Thyroid gland (tissue), 4 donors: ENCODE data around the gene HIVEP3. TPM values are rescaled to one million over a fixed set of nuclear protein-coding genes. Genes with fewer than 3 reads are reported as not detected.

Experiments used
- DNase-seq, 2 donors: peaks; one replicate each; pipeline ENCODE4 v3.0.0-alpha.2; 2019
- H3K27ac ChIP-seq, 3 donors: fragments of 200-600 bp; sonication (generic); 1 replicate in 2 of 3; 2 replicates in 1 of 3; pipeline ENCODE4 v1.5.1; 2016 to 2019; ENCODE audit warnings: mild to moderate bottlenecking in 1 of 3, moderate library complexity in 1 of 3
- H3K27me3 ChIP-seq: fragments of 200-600 bp; sonication (generic); one replicate; pipeline ENCODE4 v1.5.1; 2019
- H3K36me3 ChIP-seq, 2 donors: fragments of 200-600 bp; sonication (generic); one replicate each; pipeline ENCODE4 v1.5.1; 2016 to 2019
- H3K4me1 ChIP-seq, 2 donors: fragments of 200-600 bp; sonication (generic); one replicate each; pipeline ENCODE4 v1.5.1; 2017 to 2019
- H3K4me3 ChIP-seq, 3 donors: fragments of 200-600 bp; sonication (generic); replicated peaks in 1 of 3; 1 replicate in 2 of 3; 2 replicates in 1 of 3; pipeline ENCODE4 v1.5.1; 2016; ENCODE audit warnings: mild to moderate bottlenecking in 1 of 3
- H3K9me3 ChIP-seq: fragments of 200-600 bp; sonication (generic); one replicate; pipeline ENCODE4 v1.5.1; 2017
- POLR2A ChIP-seq, 2 donors: fragments of 450-650 bp; IDR thresholded peaks; one replicate each; pipeline ENCODE4 v1.6.1; 2017; ENCODE audit warnings: antibody characterized with exemption in 2 of 2, mild to moderate bottlenecking in 2 of 2, moderate library complexity in 1 of 2
- WGBS, 2 donors: methylation state at CpG; one replicate each; pipeline ENCODE4 v1.1.5; 2017; 5-methylcytosine and 5-hydroxymethylcytosine counted together
- intact Hi-C: fragments of 100-400 bp; cut with DNase I; formaldehyde crosslinking; loops from one replicate; pipeline ENCODE4 v1.15.1; 2023
- total RNA-seq, 4 donors: library from RNA; depleted of rRNA; stranded (reverse); fragments of >200 nt; gene quantifications; one replicate each; pipeline ENCODE4 v1.2.3, GENCODE V29; 2016
- TF ChIP-seq, protein P1 (sequence below), 6 experiments: fragments of 200-600 bp in 3 of 6; fragments of 450-650 bp in 3 of 6; sonication (generic) in 3 of 6; IDR thresholded peaks; one replicate each; pipeline ENCODE4 v1.5.1; 2016 to 2019; ENCODE audit warnings: antibody characterized with exemption in 6 of 6, mild to moderate bottlenecking in 2 of 6, inconsistent platforms in 1 of 6, moderate library complexity in 1 of 6

HIVEP3 gene
- total RNA-seq, 4 donors from 2014 or later: 9.7 to 13.5 (median 12.5) TPM

DNA sequence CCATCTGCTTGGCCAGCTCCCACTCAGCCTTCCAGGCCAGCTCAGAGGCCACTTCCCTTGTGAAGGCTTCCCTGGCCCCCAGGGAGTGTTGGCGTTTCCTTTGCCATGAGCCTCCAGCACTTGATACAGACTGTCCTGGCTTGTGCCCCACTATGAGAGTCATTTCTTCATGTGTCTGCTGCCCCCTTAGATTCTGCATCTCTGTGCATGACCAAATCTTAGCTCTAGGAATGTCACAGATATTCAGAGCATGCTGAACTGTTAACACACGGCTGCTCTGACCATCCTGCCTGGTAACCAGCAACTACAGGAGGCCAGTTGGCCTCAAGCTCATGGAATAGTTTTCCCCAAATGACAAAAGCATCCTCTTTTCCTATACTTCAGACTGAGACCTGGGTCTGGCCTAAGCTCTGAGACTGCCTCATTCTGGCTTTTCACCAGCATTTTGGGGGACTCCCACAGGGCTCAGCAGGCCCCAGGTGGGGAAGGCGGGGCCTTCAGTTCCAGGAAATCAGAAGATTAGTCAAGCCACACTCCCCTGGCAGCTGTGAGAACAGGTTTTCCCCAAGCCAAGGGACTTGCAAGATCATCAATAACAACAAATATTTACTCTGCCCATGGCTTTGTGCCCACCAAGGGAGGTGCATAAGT lies 251.6 kb downstream of the HIVEP3 start:
- Histone ChIP-seq H3K4me1 (peaks cover 0 to 24% of the 10 kb centered on the region in 2 donors), H3K9me3 (no peaks in the 10 kb centered on the region), H3K27ac (no peak overlapping the region), H3K36me3 (no peaks in the 10 kb centered on the region), H3K27me3 (no peaks in the 10 kb centered on the region), H3K4me3 (no peak overlapping the region)
- peak; percentile 16 to 41 for DNase-seq
- intact Hi-C loops: no loop called here
- no peak for TF ChIP-seq POLR2A (IDR thresholded peaks at IDR 0.05)
- TF ChIP-seq, protein P1, sequence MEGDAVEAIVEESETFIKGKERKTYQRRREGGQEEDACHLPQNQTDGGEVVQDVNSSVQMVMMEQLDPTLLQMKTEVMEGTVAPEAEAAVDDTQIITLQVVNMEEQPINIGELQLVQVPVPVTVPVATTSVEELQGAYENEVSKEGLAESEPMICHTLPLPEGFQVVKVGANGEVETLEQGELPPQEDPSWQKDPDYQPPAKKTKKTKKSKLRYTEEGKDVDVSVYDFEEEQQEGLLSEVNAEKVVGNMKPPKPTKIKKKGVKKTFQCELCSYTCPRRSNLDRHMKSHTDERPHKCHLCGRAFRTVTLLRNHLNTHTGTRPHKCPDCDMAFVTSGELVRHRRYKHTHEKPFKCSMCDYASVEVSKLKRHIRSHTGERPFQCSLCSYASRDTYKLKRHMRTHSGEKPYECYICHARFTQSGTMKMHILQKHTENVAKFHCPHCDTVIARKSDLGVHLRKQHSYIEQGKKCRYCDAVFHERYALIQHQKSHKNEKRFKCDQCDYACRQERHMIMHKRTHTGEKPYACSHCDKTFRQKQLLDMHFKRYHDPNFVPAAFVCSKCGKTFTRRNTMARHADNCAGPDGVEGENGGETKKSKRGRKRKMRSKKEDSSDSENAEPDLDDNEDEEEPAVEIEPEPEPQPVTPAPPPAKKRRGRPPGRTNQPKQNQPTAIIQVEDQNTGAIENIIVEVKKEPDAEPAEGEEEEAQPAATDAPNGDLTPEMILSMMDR (IDR thresholded peaks at IDR 0.05): no peak
- WGBS, 2 donors: 65 to 81% methylated on average over 3 of the region's 3 CpGs

DNA sequence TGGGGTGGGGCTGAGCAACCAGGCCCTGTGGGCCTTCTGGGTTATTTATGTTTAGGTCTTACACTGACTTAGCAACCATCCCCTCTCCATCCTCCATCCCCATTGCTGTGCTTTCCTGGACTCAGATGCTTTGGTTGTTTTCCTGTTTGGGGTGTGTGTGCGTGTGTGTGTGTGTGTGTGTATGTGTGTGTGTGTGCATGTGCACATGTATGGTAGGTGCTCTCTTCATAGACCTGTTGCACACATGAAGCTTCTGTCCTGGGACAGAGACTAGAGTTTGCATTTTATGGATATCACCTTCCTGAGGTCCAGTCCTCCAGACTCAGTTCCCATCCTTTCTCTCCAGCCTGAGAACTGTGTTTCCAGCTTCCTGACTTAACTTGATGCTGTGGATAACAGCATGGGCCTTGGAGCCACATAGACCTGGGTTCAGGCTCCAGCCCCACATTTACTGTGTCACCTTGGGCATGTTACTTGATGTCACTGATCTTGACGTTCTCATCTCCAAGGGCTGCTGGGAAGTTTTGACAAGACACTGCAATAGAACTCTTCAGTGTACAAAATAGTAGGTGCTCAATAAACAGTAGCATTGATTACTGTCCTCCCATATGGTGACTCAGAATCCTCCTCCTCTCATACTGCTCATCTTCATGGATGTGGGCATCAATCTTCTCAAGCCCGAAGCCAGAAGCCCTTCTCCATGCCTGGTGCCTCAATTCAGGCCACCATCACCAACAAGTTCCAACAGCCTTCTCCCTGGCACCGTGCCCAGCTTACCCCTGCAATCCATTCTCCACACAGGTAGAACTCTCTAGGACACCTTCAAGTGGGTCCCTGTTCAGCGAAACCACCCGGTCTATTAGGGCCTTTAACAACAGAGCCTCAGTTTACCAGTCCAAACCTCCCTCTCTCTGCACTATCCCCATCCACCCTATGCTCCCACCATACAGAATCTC lies 252.5 kb downstream of the HIVEP3 start:
- no peak for TF ChIP-seq POLR2A (IDR thresholded peaks at IDR 0.05)
- TF ChIP-seq, protein P1 (IDR thresholded peaks at IDR 0.05): no peak
- peaks cover 5 to 28% of the 10 kb centered on the region in 2 donors for H3K4me1 ChIP-seq
- DNase-seq: peak; percentile 36 to 41
- H3K27ac ChIP-seq: no peak overlapping the region
- H3K36me3 ChIP-seq: no peaks in the 10 kb centered on the region
- no peaks in the 10 kb centered on the region for H3K9me3 ChIP-seq
- intact Hi-C loops: no loop called here
- 73 to 77% methylated on average over 6 of the region's 6 CpGs for WGBS, 2 donors
- no peak overlapping the region for H3K4me3 ChIP-seq
- no peaks in the 10 kb centered on the region for H3K27me3 ChIP-seq

DNA sequence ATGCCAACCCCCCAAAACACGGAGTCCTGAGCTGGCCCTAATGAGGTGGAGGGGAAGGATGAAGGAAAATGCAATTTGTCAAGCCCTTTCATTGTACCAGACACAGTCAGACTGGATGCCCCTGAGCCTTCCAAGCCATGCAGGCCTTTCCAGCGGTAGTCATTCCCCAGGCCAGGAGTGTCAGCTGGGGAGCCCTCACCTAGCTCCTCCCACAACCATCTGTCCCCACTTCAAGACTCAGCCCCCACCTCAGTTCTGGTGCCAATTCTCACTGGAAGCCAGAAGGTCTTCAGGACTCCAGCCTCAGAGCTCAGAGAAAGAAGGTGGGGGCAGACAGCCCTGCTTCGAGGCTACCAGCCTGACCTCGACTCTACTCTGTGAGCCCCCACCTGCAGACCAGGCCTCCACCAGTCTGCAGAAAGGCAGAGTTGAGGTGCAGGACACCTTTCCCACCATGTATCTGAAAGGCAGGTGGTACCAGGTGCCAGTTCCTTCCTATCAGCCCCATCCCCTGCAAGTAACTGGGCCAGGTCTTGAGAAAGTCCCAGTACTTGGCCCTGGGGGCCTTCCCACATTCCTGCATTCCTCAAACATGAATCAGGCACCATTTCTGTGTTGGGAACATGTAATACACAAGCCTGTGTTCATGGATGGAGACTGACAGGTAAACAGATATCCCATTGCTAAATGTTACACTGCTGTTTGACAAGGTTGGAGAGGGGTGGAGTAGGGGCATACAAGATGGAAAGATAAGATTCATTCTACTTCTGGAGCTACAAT lies 253.7 kb downstream of the HIVEP3 start:
- H3K27ac ChIP-seq: no peak overlapping the region
- H3K4me3 ChIP-seq: no peak overlapping the region
- peak in 1 of 2 donors; percentile 25 for DNase-seq
- H3K27me3 ChIP-seq: no peaks in the 10 kb centered on the region
- 88 to 90% methylated on average over 2 to 4 of the region's 4 CpGs for WGBS, 2 donors
- H3K9me3 ChIP-seq: no peaks in the 10 kb centered on the region
- TF ChIP-seq POLR2A (IDR thresholded peaks at IDR 0.05): no peak
- TF ChIP-seq, protein P1 (IDR thresholded peaks at IDR 0.05): no peak
- no peaks in the 10 kb centered on the region for H3K36me3 ChIP-seq
- intact Hi-C loops: no loop called here
- peaks cover 9 to 34% of the 10 kb centered on the region in 2 donors for H3K4me1 ChIP-seq

DNA sequence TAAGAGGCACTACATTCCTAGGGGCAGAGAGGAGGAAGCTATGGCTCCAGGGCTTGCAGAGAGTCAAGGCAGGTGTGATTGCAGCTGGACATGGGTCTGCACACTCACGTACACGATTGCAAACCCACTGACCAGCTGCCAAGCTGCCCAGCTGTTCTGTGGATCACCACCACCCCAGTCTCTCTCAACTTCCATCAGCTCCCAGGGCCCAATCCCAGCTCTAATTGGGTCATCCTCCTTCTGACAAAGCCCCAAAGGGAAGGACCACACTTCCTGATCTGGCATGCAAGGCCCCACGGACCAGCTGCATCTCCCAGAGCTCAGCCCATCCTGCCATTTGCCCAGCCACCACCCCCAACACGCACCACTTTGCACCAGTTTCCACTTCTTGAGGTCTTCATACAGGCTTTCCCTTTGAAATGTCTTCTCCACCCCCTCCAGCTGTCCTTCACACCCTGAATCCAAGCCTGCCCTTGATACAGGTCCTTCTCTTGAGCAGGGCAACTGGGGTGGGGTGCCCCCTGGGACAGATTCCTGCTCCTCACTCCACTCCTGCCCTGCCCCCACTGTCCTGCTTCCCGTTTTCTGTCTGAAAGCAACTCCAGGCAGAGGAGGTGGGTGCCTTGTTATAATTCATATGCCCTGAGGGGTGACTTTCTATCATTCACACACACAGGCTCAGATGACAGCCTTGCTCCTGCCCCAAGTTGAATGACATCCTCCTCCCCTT lies 254.9 kb downstream of the HIVEP3 start:
- Histone ChIP-seq H3K4me1 (peaks cover 9 to 34% of the 10 kb centered on the region in 2 donors), H3K9me3 (no peaks in the 10 kb centered on the region), H3K36me3 (no peaks in the 10 kb centered on the region), H3K27me3 (no peaks in the 10 kb centered on the region), H3K27ac (peak overlapping the region in 2 of 3 donors; percentile 82 to 86), H3K4me3 (no peak overlapping the region)
- 92 to 93% methylated on average over 5 of the region's 5 CpGs for WGBS, 2 donors
- intact Hi-C loops: no loop called here
- TF ChIP-seq, protein P1 (IDR thresholded peaks at IDR 0.05): no peak
- no peak for TF ChIP-seq POLR2A (IDR thresholded peaks at IDR 0.05)
- DNase-seq: no peak
